Activated naive CD4-positive, alpha-beta T cell treated with anti-CD3 and anti-CD28 coated beads, Interleukin-2, amount 50 U/mL, for 24 hours (primary cell): ENCODE measurements around the gene SARDH.
"Not testable (repeated sequence)": the region's sequence is repeated elsewhere in the genome, so short reads cannot be mapped to it uniquely, and the experiment has no call there.

Experiments used
- H3K27ac Mint-ChIP-seq: one replicate; pipeline ENCODE4 v1.8.0; 2021; ENCODE audit warnings: mild to moderate bottlenecking, mixed read lengths
- H3K27me3 Mint-ChIP-seq: one replicate; pipeline ENCODE4 v1.8.0; 2021; ENCODE audit warnings: mixed read lengths
- H3K36me3 Mint-ChIP-seq: one replicate; pipeline ENCODE4 v1.8.0; 2021; ENCODE audit warnings: mixed read lengths
- H3K4me1 Mint-ChIP-seq: one replicate; pipeline ENCODE4 v1.8.0; 2021; ENCODE audit warnings: mixed read lengths
- H3K4me3 Mint-ChIP-seq: one replicate; pipeline ENCODE4 v1.8.0; 2021; ENCODE audit warnings: mild to moderate bottlenecking, mixed read lengths
- H3K9me3 Mint-ChIP-seq: one replicate; pipeline ENCODE4 v1.8.0; 2021; ENCODE audit warnings: mixed read lengths

SARDH gene

GRCh38 chr9:133629221-133630110 is 108.7 kb downstream of the SARDH start:
- Mint-ChIP-seq H3K27ac (no peak overlapping the region), H3K4me3 (no peak overlapping the region), H3K4me1 (peaks cover 4% of the 10 kb centered on the region), H3K27me3 (no peaks in the 10 kb centered on the region), H3K36me3 (peaks cover 2% of the 10 kb centered on the region), H3K9me3 (no peaks in the 10 kb centered on the region)

DNA sequence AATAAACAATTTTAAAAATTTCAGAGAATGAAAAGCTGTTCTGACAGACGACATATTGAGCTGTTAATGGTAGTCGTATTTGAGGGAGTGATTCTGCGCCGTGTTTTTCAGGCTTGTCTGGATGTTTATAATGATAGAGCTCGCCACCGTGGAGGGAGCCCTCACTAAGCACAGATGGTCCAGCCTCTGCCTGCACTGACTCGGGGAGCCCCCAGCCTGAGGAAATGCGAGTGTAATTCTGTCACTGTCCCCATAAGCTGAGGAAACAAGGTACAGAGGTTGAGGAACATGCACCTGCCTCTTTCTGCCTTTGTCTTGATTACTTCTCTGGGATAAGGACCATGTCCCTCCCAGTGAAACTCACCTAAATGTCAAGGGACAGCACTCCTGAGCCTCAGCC is 109.4 kb downstream of the SARDH start:
- Mint-ChIP-seq H3K27ac (no peak overlapping the region), H3K36me3 (peaks cover 2% of the 10 kb centered on the region), H3K27me3 (no peaks in the 10 kb centered on the region), H3K4me3 (no peak overlapping the region), H3K4me1 (peaks cover 4% of the 10 kb centered on the region), H3K9me3 (no peaks in the 10 kb centered on the region)

DNA sequence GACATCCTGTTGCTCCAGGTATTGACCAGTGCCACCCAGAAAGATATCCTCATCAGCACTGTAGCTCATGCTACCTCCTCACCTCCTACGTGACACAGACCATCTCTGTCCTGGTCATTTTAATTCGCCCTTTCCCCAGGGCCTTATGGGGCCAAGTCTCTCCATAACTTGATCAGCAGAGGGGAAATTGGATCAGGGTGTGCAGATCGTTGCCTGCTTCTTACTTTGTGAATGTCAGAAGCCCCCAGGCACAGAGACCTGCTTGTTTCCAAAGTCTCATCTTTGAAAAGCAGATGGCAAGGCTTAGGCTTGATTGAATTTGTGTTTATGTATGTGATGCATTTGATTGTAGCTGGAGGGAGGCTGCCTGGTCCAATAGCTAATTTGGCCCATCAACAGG is 110.8 kb downstream of the SARDH start:
- peaks cover 2% of the 10 kb centered on the region for H3K36me3 Mint-ChIP-seq
- H3K27ac Mint-ChIP-seq, result no peak overlapping the region
- no peaks in the 10 kb centered on the region for H3K27me3 Mint-ChIP-seq
- H3K9me3 Mint-ChIP-seq, result no peaks in the 10 kb centered on the region
- H3K4me1 Mint-ChIP-seq, result peaks cover 8% of the 10 kb centered on the region
- H3K4me3 Mint-ChIP-seq, result no peak overlapping the region

DNA sequence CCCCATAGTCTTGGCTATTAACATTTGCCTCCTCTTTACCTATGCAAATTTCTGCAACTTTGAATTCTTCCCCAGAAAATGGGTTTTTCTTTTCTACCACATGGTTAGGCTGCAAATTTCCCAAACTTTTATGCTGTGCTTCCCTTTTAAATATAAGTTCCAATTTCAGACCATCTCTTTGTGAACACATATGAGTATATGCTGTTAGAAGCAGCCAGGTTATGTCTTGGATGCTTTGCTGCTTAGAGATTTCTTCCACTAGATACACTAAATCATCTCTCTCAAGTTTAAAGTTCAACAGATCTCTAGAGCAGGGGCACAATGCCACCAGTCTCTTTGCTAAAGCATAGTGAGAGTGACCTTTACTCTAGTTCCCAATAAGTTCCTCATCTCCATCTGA is 112.1 kb downstream of the SARDH start:
- H3K27me3 Mint-ChIP-seq, H3K36me3 Mint-ChIP-seq, H3K27ac Mint-ChIP-seq, H3K9me3 Mint-ChIP-seq, H3K4me3 Mint-ChIP-seq: not testable (repeated sequence)
- H3K4me1 Mint-ChIP-seq, result peaks cover 21% of the 10 kb centered on the region

DNA sequence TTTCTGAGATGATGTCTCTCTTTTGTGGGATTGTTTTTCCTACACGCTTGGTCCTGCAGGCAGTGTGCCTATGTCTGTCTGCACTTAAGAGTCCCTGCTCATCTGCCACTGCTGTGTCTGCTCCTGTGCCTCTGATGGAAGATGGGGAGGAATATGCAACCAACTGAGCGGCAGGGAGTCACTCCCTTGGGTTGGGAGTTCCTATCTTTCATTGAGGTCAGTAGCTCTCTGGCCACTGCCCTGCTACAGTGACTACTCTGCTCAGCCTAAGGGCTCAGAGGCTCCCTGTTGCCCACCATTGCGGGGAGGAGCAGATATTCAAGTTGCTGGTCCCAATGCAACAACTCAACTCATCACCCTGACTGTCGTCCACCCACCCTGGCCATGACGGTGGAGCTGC is 115.6 kb downstream of the SARDH start:
- Mint-ChIP-seq H3K27me3 (no peaks in the 10 kb centered on the region), H3K27ac (no peak overlapping the region), H3K9me3 (no peaks in the 10 kb centered on the region), H3K4me1 (peaks cover 43% of the 10 kb centered on the region), H3K36me3 (peaks cover 2% of the 10 kb centered on the region), H3K4me3 (no peak overlapping the region)

- H3K36me3 Mint-ChIP-seq, result peaks cover 2% of the 10 kb centered on the region
- H3K4me1 Mint-ChIP-seq, result peaks cover 43% of the 10 kb centered on the region
- no peaks in the 10 kb centered on the region for H3K9me3 Mint-ChIP-seq
- H3K27ac Mint-ChIP-seq, result peak overlapping the region; percentile 60
- peak overlapping the region; percentile 57 for H3K4me3 Mint-ChIP-seq
- no peaks in the 10 kb centered on the region for H3K27me3 Mint-ChIP-seq
These were observed 116.4 kb downstream of the SARDH start for GRCh38 chr9:133621725-133622267.

DNA sequence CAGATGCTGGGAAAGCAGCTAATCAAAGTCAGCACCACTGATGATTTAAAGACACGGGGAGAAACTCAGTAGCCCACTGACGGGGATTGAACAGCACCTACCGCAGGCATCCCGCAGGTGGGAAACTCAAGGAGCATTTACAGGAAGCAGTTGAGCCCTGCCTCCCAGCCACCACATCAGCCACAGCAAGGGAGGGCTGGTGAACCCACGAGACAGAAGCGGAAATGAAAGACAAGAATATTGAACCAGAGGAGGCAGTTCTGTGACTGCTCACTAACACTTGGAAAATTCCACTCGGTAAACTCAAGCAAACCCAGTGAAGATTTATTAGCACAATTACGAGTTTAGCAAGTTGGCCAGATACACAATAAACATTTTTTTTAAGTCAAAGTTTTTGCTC is 118.4 kb downstream of the SARDH start:
- H3K4me3 Mint-ChIP-seq, result peak overlapping the region; percentile 77
- H3K9me3 Mint-ChIP-seq, result no peaks in the 10 kb centered on the region
- H3K27me3 Mint-ChIP-seq, result no peaks in the 10 kb centered on the region
- H3K27ac Mint-ChIP-seq, result peak overlapping the region; percentile 36
- H3K36me3 Mint-ChIP-seq, result no peaks in the 10 kb centered on the region
- H3K4me1 Mint-ChIP-seq, result peaks cover 43% of the 10 kb centered on the region

- Mint-ChIP-seq H3K9me3 (no peaks in the 10 kb centered on the region), H3K36me3 (no peaks in the 10 kb centered on the region), H3K27me3 (no peaks in the 10 kb centered on the region), H3K27ac (no peak overlapping the region), H3K4me1 (peaks cover 43% of the 10 kb centered on the region), H3K4me3 (no peak overlapping the region)
These were observed 119.4 kb downstream of the SARDH start for GRCh38 chr9:133618726-133619125.

DNA sequence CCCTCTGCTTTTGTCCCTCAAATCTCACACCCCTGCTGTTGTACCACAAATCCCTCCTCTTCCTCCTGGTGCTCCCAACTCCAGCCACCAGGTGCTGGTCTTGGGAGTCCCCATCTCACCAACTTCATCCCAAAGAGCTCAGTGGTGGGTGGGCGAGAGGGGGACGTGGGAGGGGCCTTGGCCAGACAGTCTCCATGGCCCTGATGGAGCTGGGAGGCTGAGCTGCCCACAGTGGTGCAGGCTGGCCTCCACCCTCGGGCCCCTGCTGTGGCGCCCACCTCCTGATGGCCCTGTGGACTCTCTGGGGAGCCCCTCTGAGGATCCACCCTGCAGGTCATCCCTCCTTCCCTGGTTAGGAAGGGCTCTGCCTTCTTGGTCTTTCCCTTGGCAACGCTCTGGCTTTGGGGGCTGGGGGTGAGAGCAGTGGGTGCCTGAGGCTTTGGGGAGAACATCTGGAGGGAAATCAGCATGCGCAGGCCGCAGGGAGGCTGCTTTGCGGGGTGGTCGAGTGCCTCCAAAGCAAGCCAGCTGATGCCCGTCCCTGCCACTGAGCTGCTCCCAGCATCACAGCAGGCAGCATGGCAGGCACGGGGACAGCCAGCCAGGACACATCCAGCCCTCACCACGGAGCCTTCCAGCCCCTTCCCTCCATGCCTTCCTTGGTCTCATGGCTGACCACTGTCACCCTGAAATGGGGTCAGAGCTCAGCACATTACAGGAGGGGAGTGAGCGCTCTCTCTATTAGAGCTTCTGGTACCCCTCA is 121.3 kb downstream of the SARDH start:
- Mint-ChIP-seq H3K36me3 (no peaks in the 10 kb centered on the region), H3K4me1 (peaks cover 30% of the 10 kb centered on the region), H3K9me3 (no peaks in the 10 kb centered on the region), H3K27ac (no peak overlapping the region), H3K27me3 (peaks cover 1% of the 10 kb centered on the region), H3K4me3 (no peak overlapping the region)

DNA sequence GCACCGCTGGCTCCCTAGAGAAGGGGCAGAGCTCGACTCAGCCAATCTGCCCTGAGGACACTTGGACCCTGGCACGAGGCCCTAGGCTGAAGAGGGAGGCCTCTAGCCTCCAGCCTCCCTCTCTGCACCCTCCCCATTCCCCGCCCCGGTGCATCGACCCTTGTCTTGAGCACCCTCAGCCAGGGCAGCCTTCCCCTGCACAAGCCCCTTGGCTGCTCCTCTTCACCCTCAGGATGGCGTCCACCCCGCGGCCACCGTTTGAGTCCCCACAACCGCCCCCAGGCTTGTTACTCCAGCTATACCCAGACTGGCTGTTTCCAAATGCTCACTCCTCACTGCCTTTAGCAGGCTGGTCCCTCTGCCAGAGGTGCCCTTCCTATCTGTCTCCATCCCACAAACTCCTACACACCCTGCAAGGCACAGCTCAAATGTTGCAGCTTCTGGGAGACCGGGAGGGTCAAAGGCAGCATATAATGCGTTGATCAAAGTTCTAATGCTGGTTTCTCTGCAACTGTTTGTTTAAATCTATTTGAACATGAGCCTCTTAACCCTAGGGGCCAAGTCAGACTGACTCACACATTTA is 122.5 kb downstream of the SARDH start:
- no peak overlapping the region for H3K27ac Mint-ChIP-seq
- H3K36me3 Mint-ChIP-seq, result no peaks in the 10 kb centered on the region
- H3K9me3 Mint-ChIP-seq, result no peaks in the 10 kb centered on the region
- H3K4me1 Mint-ChIP-seq, result peaks cover 20% of the 10 kb centered on the region
- H3K27me3 Mint-ChIP-seq, result peaks cover 9% of the 10 kb centered on the region
- H3K4me3 Mint-ChIP-seq, result no peak overlapping the region

- Mint-ChIP-seq H3K27me3 (peaks cover 14% of the 10 kb centered on the region), H3K4me3 (no peak overlapping the region), H3K4me1 (peaks cover 16% of the 10 kb centered on the region), H3K36me3 (no peaks in the 10 kb centered on the region), H3K9me3 (no peaks in the 10 kb centered on the region), H3K27ac (no peak overlapping the region)
These were observed 123.0 kb downstream of the SARDH start for GRCh38 chr9:133615186-133615585.

- Mint-ChIP-seq H3K27me3 (peaks cover 18% of the 10 kb centered on the region), H3K27ac (peak overlapping the region; percentile 8), H3K9me3 (no peaks in the 10 kb centered on the region)
These were observed 123.5 kb downstream of the SARDH start for GRCh38 chr9:133614678-133615077.

DNA sequence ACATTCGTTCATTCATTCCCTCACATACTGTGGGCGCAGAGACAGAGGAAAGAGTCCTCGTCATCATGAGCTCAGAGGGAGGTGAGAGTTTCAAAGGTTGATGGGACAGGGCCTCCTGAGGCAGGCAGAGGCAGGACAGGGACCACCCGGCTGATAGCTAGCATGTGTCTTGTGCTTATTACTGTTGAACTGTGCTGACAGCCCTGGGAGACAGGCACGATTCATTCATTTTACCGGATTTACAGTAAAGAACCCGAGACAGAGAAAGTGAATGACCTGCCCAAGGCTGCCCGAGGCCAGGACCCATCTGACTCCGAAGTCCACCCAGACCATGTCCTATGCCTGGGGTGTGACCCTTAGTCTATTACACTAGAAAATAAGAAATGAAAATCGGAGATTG is 124.1 kb downstream of the SARDH start:
- Mint-ChIP-seq H3K9me3 (no peaks in the 10 kb centered on the region), H3K27me3 (peaks cover 20% of the 10 kb centered on the region), H3K4me1 (peaks cover 5% of the 10 kb centered on the region), H3K36me3 (no peaks in the 10 kb centered on the region), H3K27ac (no peak overlapping the region), H3K4me3 (no peak overlapping the region)

More at GRCh38 chr9:133614678-133615077, 123.5 kb downstream of the SARDH start:
- no peaks in the 10 kb centered on the region for H3K36me3 Mint-ChIP-seq
- H3K4me3 Mint-ChIP-seq, result no peak overlapping the region
- H3K4me1 Mint-ChIP-seq, result peaks cover 11% of the 10 kb centered on the region
